SJCRH30 (cell line): ENCODE data around the gene ASCC2. TPM values are rescaled to one million over a fixed set of nuclear protein-coding genes. Genes with fewer than 3 reads are reported as not detected.
A peak's percentile ranks its signal among the peaks of the same experiment; 100 is the strongest.

Experiments
- DNase-seq, 2 experiments: peaks; one replicate each; pipeline ENCODE4 v3.0.0-alpha.2; 2015 to 2020
- H3K27ac ChIP-seq: fragments of 250-450 bp; sonication (Bioruptor Pico); 2 replicates; pipeline ENCODE4 v1.5.1; 2020; ENCODE audit warnings: mild to moderate bottlenecking, moderate library complexity
- H3K27me3 ChIP-seq: fragments of 250-450 bp; sonication (Bioruptor Pico); 2 replicates; pipeline ENCODE4 v1.5.1; 2020; ENCODE audit warnings: mild to moderate bottlenecking, moderate library complexity
- H3K36me3 ChIP-seq: fragments of 250-450 bp; sonication (Bioruptor Pico); 2 replicates; pipeline ENCODE4 v1.5.1; 2020; ENCODE audit warnings: mild to moderate bottlenecking, moderate library complexity
- H3K4me1 ChIP-seq: fragments of 250-450 bp; sonication (Bioruptor Pico); 2 replicates; pipeline ENCODE4 v1.5.1; 2020; ENCODE audit warnings: mild to moderate bottlenecking, moderate library complexity
- H3K4me3 ChIP-seq: fragments of 250-450 bp; sonication (Bioruptor Pico); 2 replicates; pipeline ENCODE4 v1.5.1; 2020; ENCODE audit warnings: mild to moderate bottlenecking, moderate library complexity
- H3K9me3 ChIP-seq: fragments of 250-450 bp; sonication (Bioruptor Pico); replicated peaks from 2 replicates; pipeline ENCODE4 v1.5.1; 2020; ENCODE audit warnings: mild to moderate bottlenecking, moderate library complexity
- total RNA-seq: library from RNA; depleted of rRNA; stranded (reverse); fragments of >200 nt; shearing (Covaris generic); gene quantifications from 2 replicates; pipeline ENCODE4 v1.2.3, GENCODE V29; 2014

Gene ASCC2
- total RNA-seq, 1 experiment from 2014 or later = 19.5 TPM

GRCh38 chr22:29773233-29773632, 64.8 kb downstream of the ASCC2 start:
- Histone ChIP-seq H3K36me3 (peaks cover 14% of the 10 kb centered on the region; the same call in 1 of the 2 replicates), H3K27ac (no peak overlapping the region), H3K9me3 (no peaks in the 10 kb centered on the region), H3K4me3 (no peak overlapping the region), H3K27me3 (no peaks in the 10 kb centered on the region), H3K4me1 (peaks cover 1% of the 10 kb centered on the region; the same call in 1 of the 2 replicates)
- no peak for DNase-seq

GRCh38 chr22:29772170-29772641, 65.9 kb downstream of the ASCC2 start:
- peak; percentile 57 to 78 for DNase-seq

GRCh38 chr22:29769723-29770321, 68.3 kb downstream of the ASCC2 start:
- Histone ChIP-seq H3K4me1 (no peaks in the 10 kb centered on the region), H3K27me3 (no peaks in the 10 kb centered on the region), H3K4me3 (no peak overlapping the region), H3K9me3 (no peaks in the 10 kb centered on the region), H3K36me3 (peaks cover 14% of the 10 kb centered on the region; the same call in 1 of the 2 replicates), H3K27ac (no peak overlapping the region)
- no peak for DNase-seq

More at GRCh38 chr22:29772170-29772641, 65.9 kb downstream of the ASCC2 start:
- Histone ChIP-seq H3K36me3 (peaks cover 14% of the 10 kb centered on the region; the same call in 1 of the 2 replicates), H3K27me3 (no peaks in the 10 kb centered on the region), H3K9me3 (no peaks in the 10 kb centered on the region), H3K4me3 (no peak overlapping the region), H3K27ac (no peak overlapping the region), H3K4me1 (no peaks in the 10 kb centered on the region)

- Histone ChIP-seq H3K9me3 (no peaks in the 10 kb centered on the region), H3K27ac (peak overlapping the region; percentile 90; the same call in 1 of the 2 replicates), H3K4me3 (peak overlapping the region; percentile 74), H3K4me1 (no peaks in the 10 kb centered on the region), H3K36me3 (peaks cover 14% of the 10 kb centered on the region; the same call in 1 of the 2 replicates), H3K27me3 (no peaks in the 10 kb centered on the region)
- no peak for DNase-seq
These were observed 69.9 kb downstream of the ASCC2 start for GRCh38 chr22:29768052-29768693.

- H3K4me3 ChIP-seq = peak within 1 kb of the TSS; percentile 74
- no peaks in the 10 kb centered on the region for H3K4me1 ChIP-seq
- no peaks in the 10 kb centered on the region for H3K27me3 ChIP-seq
- H3K36me3 ChIP-seq = peaks cover 14% of the 10 kb centered on the region; the same call in 1 of the 2 replicates
- peak within 1 kb of the TSS; percentile 90 for H3K27ac ChIP-seq
- DNase-seq = peak; percentile 92 to 93
- no peaks in the 10 kb centered on the region for H3K9me3 ChIP-seq
These were observed 70.7 kb downstream of the ASCC2 start, which contains the start of gene UQCR10 for GRCh38 chr22:29767171-29768051. UQCR10 (plus strand) TSS chr22:29767369; CDS start chr22:29767399, 30 bp downstream.

- H3K9me3 ChIP-seq = no peaks in the 10 kb centered on the region
- H3K4me1 ChIP-seq = no peaks in the 10 kb centered on the region
- H3K27me3 ChIP-seq = no peaks in the 10 kb centered on the region
- peak within 1 kb of the TSS; percentile 90 for H3K27ac ChIP-seq
- H3K4me3 ChIP-seq = peak within 1 kb of the TSS; percentile 74
- peaks cover 14% of the 10 kb centered on the region; the same call in 1 of the 2 replicates for H3K36me3 ChIP-seq
- DNase-seq = peak; percentile 96 to 97
These were observed 71.4 kb downstream of the ASCC2 start, which contains the start of gene ZMAT5 for GRCh38 chr22:29766632-29767170. ZMAT5 (minus strand) TSS chr22:29767007; CDS start chr22:29748544, 18,463 bp downstream.

- no peaks in the 10 kb centered on the region for H3K27me3 ChIP-seq
- peak overlapping the region; percentile 74 for H3K4me3 ChIP-seq
- no peaks in the 10 kb centered on the region for H3K9me3 ChIP-seq
- H3K36me3 ChIP-seq = peaks cover 14% of the 10 kb centered on the region; the same call in 1 of the 2 replicates
- no peaks in the 10 kb centered on the region for H3K4me1 ChIP-seq
- H3K27ac ChIP-seq = peak overlapping the region; percentile 90; the same call in 1 of the 2 replicates
- no peak for DNase-seq
These were observed 72.0 kb downstream of the ASCC2 start for GRCh38 chr22:29765905-29766631.

GRCh38 chr22:29762263-29762662, 75.8 kb downstream of the ASCC2 start:
- no peak overlapping the region for H3K4me3 ChIP-seq
- no peak overlapping the region for H3K27ac ChIP-seq
- H3K4me1 ChIP-seq = no peaks in the 10 kb centered on the region
- H3K36me3 ChIP-seq = no peaks in the 10 kb centered on the region
- no peaks in the 10 kb centered on the region for H3K27me3 ChIP-seq
- H3K9me3 ChIP-seq = no peaks in the 10 kb centered on the region
- no peak for DNase-seq

GRCh38 chr22:29758959-29759358, 79.1 kb downstream of the ASCC2 start:
- Histone ChIP-seq H3K27me3 (no peaks in the 10 kb centered on the region), H3K36me3 (no peaks in the 10 kb centered on the region), H3K27ac (no peak overlapping the region), H3K4me3 (no peak overlapping the region), H3K4me1 (no peaks in the 10 kb centered on the region), H3K9me3 (no peaks in the 10 kb centered on the region)
- DNase-seq = no peak

- H3K9me3 ChIP-seq = no peaks in the 10 kb centered on the region
- no peaks in the 10 kb centered on the region for H3K36me3 ChIP-seq
- no peaks in the 10 kb centered on the region for H3K4me1 ChIP-seq
- H3K27ac ChIP-seq = no peak overlapping the region
- no peak overlapping the region for H3K4me3 ChIP-seq
- H3K27me3 ChIP-seq = no peaks in the 10 kb centered on the region
- no peak for DNase-seq
These were observed 79.9 kb downstream of the ASCC2 start for GRCh38 chr22:29758068-29758622.

GRCh38 chr22:29757096-29757495, 81.0 kb downstream of the ASCC2 start:
- DNase-seq = no peak
- no peak overlapping the region for H3K27ac ChIP-seq
- H3K9me3 ChIP-seq = no peaks in the 10 kb centered on the region
- no peaks in the 10 kb centered on the region for H3K36me3 ChIP-seq
- H3K27me3 ChIP-seq = no peaks in the 10 kb centered on the region
- H3K4me1 ChIP-seq = no peaks in the 10 kb centered on the region
- no peak overlapping the region for H3K4me3 ChIP-seq

GRCh38 chr22:29756341-29756740, 81.7 kb downstream of the ASCC2 start:
- no peaks in the 10 kb centered on the region for H3K4me1 ChIP-seq
- H3K4me3 ChIP-seq = no peak overlapping the region
- no peaks in the 10 kb centered on the region for H3K27me3 ChIP-seq
- no peak for DNase-seq
- H3K9me3 ChIP-seq = no peaks in the 10 kb centered on the region
- no peaks in the 10 kb centered on the region for H3K36me3 ChIP-seq
- no peak overlapping the region for H3K27ac ChIP-seq

- no peak for DNase-seq
- H3K36me3 ChIP-seq = no peaks in the 10 kb centered on the region
These were observed 82.2 kb downstream of the ASCC2 start for GRCh38 chr22:29755889-29756288.

More at GRCh38 chr22:29755889-29756288, 82.2 kb downstream of the ASCC2 start:
- no peaks in the 10 kb centered on the region for H3K9me3 ChIP-seq
- no peak overlapping the region for H3K4me3 ChIP-seq
- no peaks in the 10 kb centered on the region for H3K27me3 ChIP-seq
- H3K4me1 ChIP-seq = no peaks in the 10 kb centered on the region
- no peak overlapping the region for H3K27ac ChIP-seq
